Measurements from ENCODE around the gene TNPO1. TPM values are rescaled to one million over a fixed set of nuclear protein-coding genes. Genes with fewer than 3 reads are reported as not detected.

Gene TNPO1
- total and polyA plus RNA-seq, 2 experiments from 2014 or later = 98.9 to 167 TPM

- Histone ChIP-seq H3K9ac (no peak overlapping the region), H3K27me3 (replicated peaks; ENCODE audit: insufficient read depth) (no peaks in the 10 kb centered on the region), H3K27ac (no peak overlapping the region), H4K20me1 (ENCODE audit: insufficient read depth) (no peaks in the 10 kb centered on the region), H2AFZ (no peak overlapping the region), H3K9me2 (ENCODE audit: insufficient read depth) (no peaks in the 10 kb centered on the region), H3K36me3 (ENCODE audit: low read depth) (peaks cover 23% of the 10 kb centered on the region; the same call in 1 of the 2 replicates), H3F3A (ENCODE audit: insufficient read depth) (peaks cover 72% of the 10 kb centered on the region), H3K4me3 (no peak overlapping the region), H3K4me1 (ENCODE audit: insufficient read depth) (no peaks in the 10 kb centered on the region), H3K4me2 (ENCODE audit: unreplicated experiment) (no peak overlapping the region), H3K9me3 (ENCODE audit: low read depth) (no peaks in the 10 kb centered on the region), H3K79me2 (ENCODE audit: insufficient read depth) (no peaks in the 10 kb centered on the region)
- in situ Hi-C loops (cut with MboI) = no loop called here
- WGBS, 2 experiments (ENCODE audit: low coverage in 1 of 2, low lambda C conversion rate in 2 of 2, missing lambda C conversion rate in 2 of 2) = 76 to 86% methylated on average over 1 of the region's 1 CpG
- TF ChIP-seq EZH2phosphoT487 (IDR thresholded peaks at IDR 0.05; ENCODE audit: insufficient read depth, low read depth) (no peak), EZH2 (IDR thresholded peaks at IDR 0.05; ENCODE audit: insufficient read depth, poor library complexity, severe bottlenecking) (no peak)
- DNase-seq = no peak
These were observed 100.9 kb downstream of the TNPO1 start for GRCh38 chr5:72917371-72917776.

- Histone ChIP-seq H3K27ac (no peak overlapping the region), H3K4me2 (ENCODE audit: unreplicated experiment) (no peak overlapping the region), H3K9ac (no peak overlapping the region), H4K20me1 (ENCODE audit: insufficient read depth) (no peaks in the 10 kb centered on the region), H3K4me3 (no peak overlapping the region), H3K36me3 (ENCODE audit: low read depth) (no peaks in the 10 kb centered on the region), H2AFZ (no peak overlapping the region), H3K9me3 (ENCODE audit: low read depth) (no peaks in the 10 kb centered on the region), H3K79me2 (ENCODE audit: insufficient read depth) (no peaks in the 10 kb centered on the region), H3K4me1 (ENCODE audit: insufficient read depth) (no peaks in the 10 kb centered on the region), H3F3A (ENCODE audit: insufficient read depth) (peaks cover 40% of the 10 kb centered on the region), H3K9me2 (ENCODE audit: insufficient read depth) (no peaks in the 10 kb centered on the region), H3K27me3 (replicated peaks; ENCODE audit: insufficient read depth) (no peaks in the 10 kb centered on the region)
- in situ Hi-C loops (cut with MboI) = no loop called here
- peak; percentile 40 for DNase-seq
- 23 to 26% methylated on average over 4 of the region's 4 CpGs for WGBS, 2 experiments (ENCODE audit: low coverage in 1 of 2, low lambda C conversion rate in 2 of 2, missing lambda C conversion rate in 2 of 2)
- no peak for TF ChIP-seq EZH2 (IDR thresholded peaks at IDR 0.05; ENCODE audit: insufficient read depth, poor library complexity, severe bottlenecking)
- TF ChIP-seq EZH2phosphoT487 (IDR thresholded peaks at IDR 0.05; ENCODE audit: insufficient read depth, low read depth) = no peak
These were observed 104.4 kb downstream of the TNPO1 start for GRCh38 chr5:72920690-72921502.

GRCh38 chr5:72921886-72922285 is 105.4 kb downstream of the TNPO1 start:
- 90 to 92% methylated on average over 2 of the region's 2 CpGs for WGBS, 2 experiments (ENCODE audit: low coverage in 1 of 2, low lambda C conversion rate in 2 of 2, missing lambda C conversion rate in 2 of 2)
- Histone ChIP-seq H3K79me2 (ENCODE audit: insufficient read depth) (no peaks in the 10 kb centered on the region), H3K36me3 (ENCODE audit: low read depth) (no peaks in the 10 kb centered on the region), H3K9ac (no peak overlapping the region), H2AFZ (no peak overlapping the region), H3K9me2 (ENCODE audit: insufficient read depth) (no peaks in the 10 kb centered on the region), H3K4me3 (no peak overlapping the region), H3K4me2 (ENCODE audit: unreplicated experiment) (no peak overlapping the region), H3K4me1 (ENCODE audit: insufficient read depth) (no peaks in the 10 kb centered on the region), H3K9me3 (ENCODE audit: low read depth) (no peaks in the 10 kb centered on the region), H3F3A (ENCODE audit: insufficient read depth) (peaks cover 32% of the 10 kb centered on the region), H4K20me1 (ENCODE audit: insufficient read depth) (no peaks in the 10 kb centered on the region), H3K27me3 (replicated peaks; ENCODE audit: insufficient read depth) (no peaks in the 10 kb centered on the region), H3K27ac (no peak overlapping the region)
- no peak for TF ChIP-seq EZH2phosphoT487 (IDR thresholded peaks at IDR 0.05; ENCODE audit: insufficient read depth, low read depth)
- TF ChIP-seq EZH2 (IDR thresholded peaks at IDR 0.05; ENCODE audit: insufficient read depth, poor library complexity, severe bottlenecking) = no peak
- in situ Hi-C loops (cut with MboI) = no loop called here
- peak; percentile 26 for DNase-seq

GRCh38 chr5:72922422-72922821 is 106.0 kb downstream of the TNPO1 start:
- Histone ChIP-seq H3K9me2 (ENCODE audit: insufficient read depth) (no peaks in the 10 kb centered on the region), H3K27me3 (replicated peaks; ENCODE audit: insufficient read depth) (no peaks in the 10 kb centered on the region), H3K4me3 (no peak overlapping the region), H3K27ac (no peak overlapping the region), H3K79me2 (ENCODE audit: insufficient read depth) (no peaks in the 10 kb centered on the region), H3K36me3 (ENCODE audit: low read depth) (no peaks in the 10 kb centered on the region), H4K20me1 (ENCODE audit: insufficient read depth) (no peaks in the 10 kb centered on the region), H3K9ac (no peak overlapping the region), H3K9me3 (ENCODE audit: low read depth) (no peaks in the 10 kb centered on the region), H2AFZ (no peak overlapping the region), H3K4me2 (ENCODE audit: unreplicated experiment) (no peak overlapping the region), H3K4me1 (ENCODE audit: insufficient read depth) (no peaks in the 10 kb centered on the region), H3F3A (ENCODE audit: insufficient read depth) (peaks cover 27% of the 10 kb centered on the region)
- TF ChIP-seq EZH2phosphoT487 (IDR thresholded peaks at IDR 0.05; ENCODE audit: insufficient read depth, low read depth) = no peak
- TF ChIP-seq EZH2 (IDR thresholded peaks at IDR 0.05; ENCODE audit: insufficient read depth, poor library complexity, severe bottlenecking) = no peak
- in situ Hi-C loops (cut with MboI) = no loop called here
- 56 to 58% methylated on average over 1 of the region's 1 CpG for WGBS, 2 experiments (ENCODE audit: low coverage in 1 of 2, low lambda C conversion rate in 2 of 2, missing lambda C conversion rate in 2 of 2)
- no peak for DNase-seq

Measured in GM23248 (cell line).